GM23248 (cell line): ENCODE measurements around the gene HCAR2. TPM values are rescaled to one million over a fixed set of nuclear protein-coding genes. Genes with fewer than 3 reads are reported as not detected.
"Not testable (repeated sequence)": the region's sequence is repeated elsewhere in the genome, so short reads cannot be mapped to it uniquely, and the experiment has no call there.

Source experiments
- DNase-seq: peaks from one replicate; pipeline ENCODE4 v3.0.0-alpha.2; 2015
- H2AFZ ChIP-seq: fragments of 200-600 bp; sonication (generic); 2 replicates; pipeline ENCODE4 v1.6.1; 2016; ENCODE audit warnings: antibody characterized with exemption
- H3F3A ChIP-seq: fragments of 200-600 bp; sonication (generic); 2 replicates; pipeline ENCODE4 v1.6.1; 2016; ENCODE audit warnings: mild to moderate bottlenecking, antibody characterized with exemption, mixed run types; ENCODE audit not compliant: insufficient read depth
- H3K27ac ChIP-seq: fragments of 200-600 bp; sonication (generic); 2 replicates; pipeline ENCODE4 v1.5.1; 2016; ENCODE audit warnings: mild to moderate bottlenecking
- H3K27me3 ChIP-seq: fragments of 200-600 bp; sonication (generic); replicated peaks from 2 replicates; pipeline ENCODE4 v1.6.1; 2016; ENCODE audit warnings: mild to moderate bottlenecking; ENCODE audit not compliant: insufficient read depth
- H3K36me3 ChIP-seq: fragments of 200-600 bp; sonication (generic); 2 replicates; pipeline ENCODE4 v1.6.1; 2016; ENCODE audit warnings: low read depth, mild to moderate bottlenecking
- H3K4me1 ChIP-seq: fragments of 200-600 bp; sonication (generic); 2 replicates; pipeline ENCODE4 v1.6.1; 2016; ENCODE audit warnings: mild to moderate bottlenecking; ENCODE audit not compliant: insufficient read depth
- H3K4me2 ChIP-seq: fragments of 200-600 bp; sonication (generic); one replicate; pipeline ENCODE4 v1.6.1; 2016; ENCODE audit warnings: mild to moderate bottlenecking; ENCODE audit not compliant: unreplicated experiment
- H3K4me3 ChIP-seq: fragments of 200-600 bp; sonication (generic); 2 replicates; pipeline ENCODE4 v1.5.1; 2016; ENCODE audit warnings: mild to moderate bottlenecking
- H3K79me2 ChIP-seq: fragments of 200-600 bp; sonication (generic); 2 replicates; pipeline ENCODE4 v1.6.1; 2016; ENCODE audit warnings: mild to moderate bottlenecking; ENCODE audit not compliant: insufficient read depth
- H3K9ac ChIP-seq: fragments of 200-600 bp; sonication (generic); 2 replicates; pipeline ENCODE4 v1.6.1; 2016; ENCODE audit warnings: mild to moderate bottlenecking
- H3K9me2 ChIP-seq: fragments of 200-600 bp; sonication (generic); 2 replicates; pipeline ENCODE4 v1.6.1; 2016; ENCODE audit warnings: mixed run types, mild to moderate bottlenecking, moderate library complexity; ENCODE audit not compliant: insufficient read depth
- H3K9me3 ChIP-seq: fragments of 200-600 bp; sonication (generic); one replicate; pipeline ENCODE4 v1.6.1; 2017; ENCODE audit warnings: low read depth
- H4K20me1 ChIP-seq: fragments of 200-600 bp; sonication (generic); 2 replicates; pipeline ENCODE4 v1.6.0; 2016; ENCODE audit not compliant: insufficient read depth
- EZH2 ChIP-seq: fragments of 200-600 bp; sonication (generic); IDR thresholded peaks from 2 replicates; pipeline ENCODE4 v1.6.1; 2018; ENCODE audit warnings: antibody characterized with exemption, mild to moderate bottlenecking; ENCODE audit not compliant: insufficient read depth, poor library complexity, severe bottlenecking
- EZH2phosphoT487 ChIP-seq: fragments of 200-600 bp; sonication (generic); IDR thresholded peaks from 2 replicates; pipeline ENCODE4 v1.6.1; 2018; ENCODE audit warnings: antibody characterized with exemption, moderate library complexity, mild to moderate bottlenecking, low read depth; ENCODE audit not compliant: insufficient read depth
- WGBS, 2 experiments: methylation state at CpG; one replicate each; pipeline ENCODE4 v1.1.6; 2015 to 2017; ENCODE audit warnings: low lambda C conversion rate in 2 of 2, low coverage in 1 of 2; ENCODE audit errors: missing lambda C conversion rate in 2 of 2; 5-methylcytosine and 5-hydroxymethylcytosine counted together
- in situ Hi-C: fragments of 300-500 bp; cut with MboI; formaldehyde crosslinking; loops from 2 replicates; pipeline ENCODE4 v1.15.0; 2020
- polyA plus RNA-seq: library from polyadenylated mRNA; unstranded; fragments of >200 nt; fragmentation: Nextera tagmentation; extraction: Ambion mirVana; gene quantifications from 2 replicates; pipeline ENCODE4 v1.2.1, GENCODE V29; 2016
- total RNA-seq: library from RNA; depleted of rRNA; stranded (reverse); fragments of >200 nt; shearing (Covaris generic); gene quantifications from 2 replicates; pipeline ENCODE4 v1.2.3, GENCODE V29; 2014

The HCAR2 gene
- total and polyA plus RNA-seq, 2 experiments from 2014 or later, result not detected

DNA sequence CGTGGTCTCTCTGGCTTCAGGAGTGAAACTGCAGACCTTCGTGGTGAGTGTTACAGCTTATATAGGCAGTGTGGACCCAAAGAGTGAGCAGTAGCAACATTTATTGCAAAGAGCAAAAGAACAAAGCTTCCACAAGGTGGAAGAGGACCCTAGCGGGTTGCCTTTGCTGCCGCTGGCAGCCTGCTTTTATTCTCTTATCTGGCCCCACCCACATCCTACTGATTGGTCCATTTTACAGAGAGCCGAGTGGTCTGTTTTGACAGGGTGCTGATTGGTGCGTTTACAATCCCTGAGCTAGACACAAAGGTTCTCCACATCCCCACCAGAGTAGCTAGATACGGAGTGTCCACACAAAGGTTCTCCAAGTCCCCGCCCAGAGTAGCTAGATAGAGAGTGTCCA lies 27.1 kb downstream of the HCAR2 start:
- WGBS, 2 experiments, result 83 to 88% methylated on average over 8 of the region's 8 CpGs
- H3K4me3 ChIP-seq, H3F3A ChIP-seq, H3K79me2 ChIP-seq, H3K4me2 ChIP-seq, H3K9ac ChIP-seq, H3K27ac ChIP-seq, in situ Hi-C loops, H3K9me2 ChIP-seq, H4K20me1 ChIP-seq, H3K9me3 ChIP-seq, H3K27me3 ChIP-seq, H3K36me3 ChIP-seq, H2AFZ ChIP-seq, DNase-seq: not testable (repeated sequence)
- H3K4me1 ChIP-seq, result peaks cover 14% of the 10 kb centered on the region

DNA sequence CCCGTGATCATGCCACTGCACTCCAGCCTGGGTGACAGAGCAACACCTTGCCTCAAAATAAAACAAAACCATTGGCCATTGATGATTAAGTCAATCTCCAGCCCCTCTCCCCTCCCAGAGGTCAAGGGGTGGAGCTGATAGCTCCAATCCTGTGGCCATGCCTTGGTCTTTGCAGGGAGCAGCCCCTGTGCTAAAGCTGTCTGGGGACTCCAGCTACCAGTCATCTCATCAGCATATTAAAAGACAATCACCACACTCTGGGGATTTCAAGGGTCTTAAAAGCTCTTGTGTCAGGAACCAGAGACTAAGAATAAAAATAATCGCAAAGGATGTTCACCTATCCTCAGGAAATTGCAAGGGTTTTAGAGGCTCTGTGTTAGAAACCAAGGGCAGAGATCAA lies 30.6 kb downstream of the HCAR2 start:
- Histone ChIP-seq H3K9me3 (no peaks in the 10 kb centered on the region), H3K4me2 (no peak overlapping the region), H3K36me3 (no peaks in the 10 kb centered on the region), H3K4me1 (peaks cover 11% of the 10 kb centered on the region), H3K27me3 (no peaks in the 10 kb centered on the region), H4K20me1 (no peaks in the 10 kb centered on the region), H3K79me2 (no peaks in the 10 kb centered on the region), H3K9ac (no peak overlapping the region), H3F3A (peaks cover 15% of the 10 kb centered on the region), H3K9me2 (no peaks in the 10 kb centered on the region), H3K4me3 (no peak overlapping the region), H3K27ac (no peak overlapping the region), H2AFZ (no peak overlapping the region)
- WGBS, 2 experiments, result 97 to 98% methylated on average over 2 of the region's 2 CpGs
- TF ChIP-seq EZH2phosphoT487 (no peak), EZH2 (no peak)
- in situ Hi-C loops, result no loop called here
- DNase-seq, result no peak

GRCh38 chr12:122669397-122670070 lies 33.6 kb downstream of the HCAR2 start:
- H3K4me1 ChIP-seq, result peaks cover 11% of the 10 kb centered on the region
- peak overlapping the region; percentile 25; the same call in 1 of the 2 replicates for H3K27ac ChIP-seq
- DNase-seq, result peak; percentile 75
- peaks cover 15% of the 10 kb centered on the region for H3F3A ChIP-seq
- H2AFZ ChIP-seq, result 0 out of 2 replicates have a peak overlapping the region, but pooled peaks have one; percentile 28
- H4K20me1 ChIP-seq, result no peaks in the 10 kb centered on the region
- H3K9me3 ChIP-seq, result no peaks in the 10 kb centered on the region
- peak overlapping the region; percentile 79 for H3K4me2 ChIP-seq
- WGBS, 2 experiments, result 17 to 20% methylated on average over 5 of the region's 5 CpGs
- H3K79me2 ChIP-seq, result no peaks in the 10 kb centered on the region
- no peak overlapping the region for H3K9ac ChIP-seq
- no peaks in the 10 kb centered on the region for H3K27me3 ChIP-seq
- no peak for TF ChIP-seq EZH2phosphoT487
- no peak for TF ChIP-seq EZH2
- peak overlapping the region; percentile 56 for H3K4me3 ChIP-seq
- in situ Hi-C loops, result no loop called here
- no peaks in the 10 kb centered on the region for H3K9me2 ChIP-seq
- no peaks in the 10 kb centered on the region for H3K36me3 ChIP-seq

- no peak for DNase-seq
- no peaks in the 10 kb centered on the region for H3K36me3 ChIP-seq
- in situ Hi-C loops, result no loop called here
- peaks cover 11% of the 10 kb centered on the region for H3K4me1 ChIP-seq
- no peak overlapping the region for H3K4me3 ChIP-seq
- no peak for TF ChIP-seq EZH2phosphoT487
- no peak for TF ChIP-seq EZH2
- no peak overlapping the region for H2AFZ ChIP-seq
- H4K20me1 ChIP-seq, result no peaks in the 10 kb centered on the region
- no peaks in the 10 kb centered on the region for H3K9me2 ChIP-seq
- H3F3A ChIP-seq, result peaks cover 15% of the 10 kb centered on the region
- no peaks in the 10 kb centered on the region for H3K27me3 ChIP-seq
- H3K79me2 ChIP-seq, result no peaks in the 10 kb centered on the region
- no peak overlapping the region for H3K27ac ChIP-seq
- no peaks in the 10 kb centered on the region for H3K9me3 ChIP-seq
- H3K4me2 ChIP-seq, result no peak overlapping the region
- WGBS, 2 experiments, result 96 to 98% methylated on average over 2 of the region's 2 CpGs
- H3K9ac ChIP-seq, result no peak overlapping the region
Observed at GRCh38 chr12:122668268-122668667, 34.9 kb downstream of the HCAR2 start.

- H4K20me1 ChIP-seq, result no peaks in the 10 kb centered on the region
- no peaks in the 10 kb centered on the region for H3K27me3 ChIP-seq
- H3K9me2 ChIP-seq, result no peaks in the 10 kb centered on the region
- H3K4me2 ChIP-seq, result no peak overlapping the region
- no peak for TF ChIP-seq EZH2phosphoT487
- TF ChIP-seq EZH2, result no peak
- no peaks in the 10 kb centered on the region for H3K36me3 ChIP-seq
- DNase-seq, result no peak
- no peaks in the 10 kb centered on the region for H3K79me2 ChIP-seq
- no peak overlapping the region for H2AFZ ChIP-seq
- WGBS, 2 experiments, result 94 to 97% methylated on average over 5 of the region's 5 CpGs
- H3K27ac ChIP-seq, result no peak overlapping the region
- in situ Hi-C loops, result no loop called here
- H3F3A ChIP-seq, result peaks cover 15% of the 10 kb centered on the region
- H3K9ac ChIP-seq, result no peak overlapping the region
- no peaks in the 10 kb centered on the region for H3K9me3 ChIP-seq
- H3K4me3 ChIP-seq, result no peak overlapping the region
- H3K4me1 ChIP-seq, result peaks cover 11% of the 10 kb centered on the region
Observed at GRCh38 chr12:122665759-122666158, 37.4 kb downstream of the HCAR2 start.
